Thyroid gland (tissue), 4 donors: ENCODE measurements around the gene LIMK1.

Source experiments
- CTCF ChIP-seq, 6 experiments: fragments of 200-600 bp in 3 of 6; fragments of 450-650 bp in 3 of 6; sonication (generic) in 3 of 6; IDR thresholded peaks; one replicate each; pipeline ENCODE4 v1.5.1; 2016 to 2019; ENCODE audit warnings: antibody characterized with exemption in 6 of 6, mild to moderate bottlenecking in 2 of 6, inconsistent platforms in 1 of 6, moderate library complexity in 1 of 6
- POLR2A ChIP-seq, 2 donors: fragments of 450-650 bp; IDR thresholded peaks; one replicate each; pipeline ENCODE4 v1.6.1; 2017; ENCODE audit warnings: antibody characterized with exemption in 2 of 2, mild to moderate bottlenecking in 2 of 2, moderate library complexity in 1 of 2

DNA sequence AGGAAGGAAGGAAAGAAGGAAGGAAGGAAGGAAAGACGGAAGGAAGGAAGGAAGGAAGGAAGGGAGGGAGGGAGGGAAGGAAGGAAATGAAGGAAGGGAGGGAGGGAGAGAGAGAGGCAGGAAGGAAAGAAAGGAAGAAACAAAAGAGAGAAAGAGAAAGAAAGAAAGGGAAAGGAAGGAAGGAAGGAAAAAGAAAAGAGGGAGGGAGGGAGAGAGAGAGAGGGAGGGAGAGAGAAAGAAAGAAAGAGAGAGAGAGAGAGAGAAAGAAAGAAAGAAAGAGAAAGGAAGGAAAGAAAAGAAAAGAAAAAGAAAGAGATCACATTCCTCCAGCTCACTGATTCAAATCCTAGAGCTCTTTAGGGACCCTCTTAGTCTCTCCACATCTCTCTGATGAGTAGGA is 31.0 kb upstream of the LIMK1 start:
- TF ChIP-seq CTCF (IDR thresholded peaks at IDR 0.05) (no peak), POLR2A (IDR thresholded peaks at IDR 0.05) (no peak)
